Measurements from ENCODE around the gene ALK. TPM values are rescaled to one million over a fixed set of nuclear protein-coding genes. Genes with fewer than 3 reads are reported as not detected.

ALK gene
- total RNA-seq, 1 experiment from 2014 or later = 0.07 TPM

DNA sequence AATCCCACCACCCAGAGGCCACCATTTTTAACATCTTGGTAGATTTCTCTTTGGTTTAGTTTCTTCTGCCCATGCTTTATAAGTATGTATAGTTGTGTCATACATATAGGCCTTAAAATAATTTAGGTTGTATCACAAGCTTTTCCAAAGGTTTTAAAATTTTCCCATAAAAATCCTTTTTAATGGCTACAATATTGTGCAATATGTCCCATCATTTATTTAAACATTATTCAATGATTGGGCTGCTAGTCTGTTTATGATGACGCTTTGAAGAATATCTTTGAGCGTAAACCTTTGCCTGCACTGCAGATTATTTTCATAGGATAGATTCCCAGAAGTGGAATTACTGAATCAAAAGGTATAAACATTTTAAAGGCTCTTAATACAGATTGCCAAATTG lies 588.8 kb downstream of the ALK start:
- BruUV-seq (replicated peaks) = no TSS peak
- CTCF ChIA-PET = interaction anchor here (0.6 kb wide), 1 partner anchor 11 kb away, joined by 3 read pairs; no protein-coding TSS in a partner anchor

DNA sequence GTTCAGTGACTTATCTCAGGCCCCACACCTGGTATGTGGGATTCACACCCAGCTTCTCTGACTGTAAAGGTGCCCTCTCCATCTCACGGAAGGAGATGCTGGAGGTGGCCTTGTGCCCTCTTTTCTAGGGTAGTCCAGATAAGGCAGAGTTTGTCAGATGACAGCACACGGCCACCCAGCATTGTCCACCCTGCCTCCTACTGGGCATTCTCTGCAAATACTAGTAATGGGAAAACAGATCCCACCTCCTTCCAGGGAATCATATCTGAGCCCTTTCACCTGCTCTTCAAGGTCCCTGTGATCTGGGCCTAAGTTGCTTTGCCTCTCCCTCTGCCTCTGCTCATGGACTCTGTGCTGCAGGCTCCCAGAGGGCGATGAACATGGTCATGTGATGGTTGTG lies 591.5 kb downstream of the ALK start:
- H3K27me3 Mint-ChIP-seq (ENCODE audit: insufficient read depth, unreplicated experiment) = peaks cover 6% of the 10 kb centered on the region
- no peaks in the 10 kb centered on the region for H3K4me1 Mint-ChIP-seq (ENCODE audit: insufficient read depth, unreplicated experiment)
- POLR2A ChIA-PET = no interaction called here
- no peaks in the 10 kb centered on the region for H3K9me3 Mint-ChIP-seq (ENCODE audit: unreplicated experiment)
- BruUV-seq (replicated peaks) = no TSS peak
- no peak overlapping the region for H3K4me3 Mint-ChIP-seq (ENCODE audit: unreplicated experiment)
- no peaks in the 10 kb centered on the region for H3K36me3 Mint-ChIP-seq (ENCODE audit: insufficient read depth, unreplicated experiment)
- TF ChIP-seq, protein P1, sequence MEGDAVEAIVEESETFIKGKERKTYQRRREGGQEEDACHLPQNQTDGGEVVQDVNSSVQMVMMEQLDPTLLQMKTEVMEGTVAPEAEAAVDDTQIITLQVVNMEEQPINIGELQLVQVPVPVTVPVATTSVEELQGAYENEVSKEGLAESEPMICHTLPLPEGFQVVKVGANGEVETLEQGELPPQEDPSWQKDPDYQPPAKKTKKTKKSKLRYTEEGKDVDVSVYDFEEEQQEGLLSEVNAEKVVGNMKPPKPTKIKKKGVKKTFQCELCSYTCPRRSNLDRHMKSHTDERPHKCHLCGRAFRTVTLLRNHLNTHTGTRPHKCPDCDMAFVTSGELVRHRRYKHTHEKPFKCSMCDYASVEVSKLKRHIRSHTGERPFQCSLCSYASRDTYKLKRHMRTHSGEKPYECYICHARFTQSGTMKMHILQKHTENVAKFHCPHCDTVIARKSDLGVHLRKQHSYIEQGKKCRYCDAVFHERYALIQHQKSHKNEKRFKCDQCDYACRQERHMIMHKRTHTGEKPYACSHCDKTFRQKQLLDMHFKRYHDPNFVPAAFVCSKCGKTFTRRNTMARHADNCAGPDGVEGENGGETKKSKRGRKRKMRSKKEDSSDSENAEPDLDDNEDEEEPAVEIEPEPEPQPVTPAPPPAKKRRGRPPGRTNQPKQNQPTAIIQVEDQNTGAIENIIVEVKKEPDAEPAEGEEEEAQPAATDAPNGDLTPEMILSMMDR (IDR thresholded peaks at IDR 0.05; ENCODE audit: unreplicated experiment) = peak; percentile 15
- CTCF ChIA-PET = interaction anchor here (0.6 kb wide), 1 partner anchor 282 kb away, joined by 3 read pairs; no protein-coding TSS in a partner anchor
- H3K27ac Mint-ChIP-seq (ENCODE audit: low read depth, unreplicated experiment) = no peak overlapping the region
- intact Hi-C loops (cut with micrococcal nuclease) = no loop called here
- no peak for DNase-seq (ENCODE audit: unreplicated experiment)

More for the DNA sequence above, 588.8 kb downstream of the ALK start:
- Mint-ChIP-seq H3K27me3 (ENCODE audit: insufficient read depth, unreplicated experiment) (peaks cover 11% of the 10 kb centered on the region), H3K27ac (ENCODE audit: low read depth, unreplicated experiment) (no peak overlapping the region), H3K4me1 (ENCODE audit: insufficient read depth, unreplicated experiment) (no peaks in the 10 kb centered on the region), H3K9me3 (ENCODE audit: unreplicated experiment) (no peaks in the 10 kb centered on the region), H3K36me3 (ENCODE audit: insufficient read depth, unreplicated experiment) (no peaks in the 10 kb centered on the region), H3K4me3 (ENCODE audit: unreplicated experiment) (no peak overlapping the region)
- intact Hi-C loops (cut with micrococcal nuclease) = no loop called here
- POLR2A ChIA-PET = no interaction called here
- TF ChIP-seq, protein P1 (IDR thresholded peaks at IDR 0.05; ENCODE audit: unreplicated experiment) = no peak
- no peak for DNase-seq (ENCODE audit: unreplicated experiment)

DNA sequence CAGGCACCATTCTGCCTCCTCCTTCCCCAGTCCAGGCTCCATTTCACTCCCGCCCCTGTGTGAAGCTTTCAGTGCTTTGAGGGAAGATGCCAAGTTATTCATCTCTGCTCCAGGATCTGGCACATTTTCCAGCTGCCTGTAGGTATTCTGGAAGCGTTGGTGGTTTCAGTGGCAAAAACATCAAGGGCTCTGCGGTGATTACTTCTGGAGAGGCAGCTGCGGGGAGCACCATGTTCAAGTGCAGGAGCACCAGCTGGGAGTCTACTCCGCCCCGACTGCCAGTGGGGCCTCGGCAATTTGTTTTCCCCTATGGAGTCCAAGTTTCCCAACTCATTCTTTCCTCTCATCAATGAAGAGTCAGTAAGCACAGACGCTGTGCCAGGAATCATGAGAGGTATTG lies 594.5 kb downstream of the ALK start:
- H3K36me3 Mint-ChIP-seq (ENCODE audit: insufficient read depth, unreplicated experiment) = no peaks in the 10 kb centered on the region
- H3K4me1 Mint-ChIP-seq (ENCODE audit: insufficient read depth, unreplicated experiment) = no peaks in the 10 kb centered on the region
- TF ChIP-seq, protein P1 (IDR thresholded peaks at IDR 0.05; ENCODE audit: unreplicated experiment) = no peak
- no peak overlapping the region for H3K4me3 Mint-ChIP-seq (ENCODE audit: unreplicated experiment)
- intact Hi-C loops (cut with micrococcal nuclease) = no loop called here
- ChIA-PET CTCF (no interaction called here), POLR2A (no interaction called here)
- no peak for DNase-seq (ENCODE audit: unreplicated experiment)
- no peak overlapping the region for H3K27ac Mint-ChIP-seq (ENCODE audit: low read depth, unreplicated experiment)
- no peaks in the 10 kb centered on the region for H3K9me3 Mint-ChIP-seq (ENCODE audit: unreplicated experiment)
- H3K27me3 Mint-ChIP-seq (ENCODE audit: insufficient read depth, unreplicated experiment) = no peaks in the 10 kb centered on the region
- no TSS peak for BruUV-seq (replicated peaks)

DNA sequence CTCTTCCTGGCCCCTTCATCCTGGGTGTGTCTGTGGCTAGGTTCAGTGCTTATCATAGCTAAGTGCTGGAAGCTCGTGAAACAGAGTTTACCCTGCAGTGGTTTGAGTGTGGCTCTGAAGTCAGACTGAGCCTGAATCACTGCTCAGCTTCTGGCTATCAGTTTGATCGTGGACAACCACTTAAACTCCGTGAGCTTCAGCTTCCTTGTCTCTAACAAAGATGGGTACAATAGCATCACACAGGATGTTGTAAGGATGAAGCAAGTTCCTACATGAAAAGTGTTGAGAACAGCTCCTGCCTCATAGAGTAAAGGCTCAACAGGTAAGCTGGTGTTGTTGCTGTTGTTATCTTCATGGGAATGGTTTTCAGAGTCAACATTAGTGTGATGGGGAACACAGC lies 595.8 kb downstream of the ALK start:
- intact Hi-C loops (cut with micrococcal nuclease) = no loop called here
- DNase-seq (ENCODE audit: unreplicated experiment) = peak; percentile 50
- CTCF ChIA-PET = interaction anchor here (0.7 to 0.9 kb wide), 2 partner anchors 12 to 53 kb away, joined by 3 to 4 read pairs; no protein-coding TSS in a partner anchor
- Mint-ChIP-seq H3K9me3 (ENCODE audit: unreplicated experiment) (no peaks in the 10 kb centered on the region), H3K27ac (ENCODE audit: low read depth, unreplicated experiment) (no peak overlapping the region), H3K27me3 (ENCODE audit: insufficient read depth, unreplicated experiment) (no peaks in the 10 kb centered on the region), H3K4me1 (ENCODE audit: insufficient read depth, unreplicated experiment) (no peaks in the 10 kb centered on the region), H3K36me3 (ENCODE audit: insufficient read depth, unreplicated experiment) (no peaks in the 10 kb centered on the region), H3K4me3 (ENCODE audit: unreplicated experiment) (no peak overlapping the region)
- POLR2A ChIA-PET = interaction anchor here (0.6 kb wide), 1 partner anchor 334 kb away, joined by 4 read pairs; no protein-coding TSS in a partner anchor
- TF ChIP-seq, protein P1 (IDR thresholded peaks at IDR 0.05; ENCODE audit: unreplicated experiment) = no peak
- no TSS peak for BruUV-seq (replicated peaks)

Measured in MCF 10A (cell line).